Measurements from ENCODE around the gene CD93.

Gene CD93

DNA sequence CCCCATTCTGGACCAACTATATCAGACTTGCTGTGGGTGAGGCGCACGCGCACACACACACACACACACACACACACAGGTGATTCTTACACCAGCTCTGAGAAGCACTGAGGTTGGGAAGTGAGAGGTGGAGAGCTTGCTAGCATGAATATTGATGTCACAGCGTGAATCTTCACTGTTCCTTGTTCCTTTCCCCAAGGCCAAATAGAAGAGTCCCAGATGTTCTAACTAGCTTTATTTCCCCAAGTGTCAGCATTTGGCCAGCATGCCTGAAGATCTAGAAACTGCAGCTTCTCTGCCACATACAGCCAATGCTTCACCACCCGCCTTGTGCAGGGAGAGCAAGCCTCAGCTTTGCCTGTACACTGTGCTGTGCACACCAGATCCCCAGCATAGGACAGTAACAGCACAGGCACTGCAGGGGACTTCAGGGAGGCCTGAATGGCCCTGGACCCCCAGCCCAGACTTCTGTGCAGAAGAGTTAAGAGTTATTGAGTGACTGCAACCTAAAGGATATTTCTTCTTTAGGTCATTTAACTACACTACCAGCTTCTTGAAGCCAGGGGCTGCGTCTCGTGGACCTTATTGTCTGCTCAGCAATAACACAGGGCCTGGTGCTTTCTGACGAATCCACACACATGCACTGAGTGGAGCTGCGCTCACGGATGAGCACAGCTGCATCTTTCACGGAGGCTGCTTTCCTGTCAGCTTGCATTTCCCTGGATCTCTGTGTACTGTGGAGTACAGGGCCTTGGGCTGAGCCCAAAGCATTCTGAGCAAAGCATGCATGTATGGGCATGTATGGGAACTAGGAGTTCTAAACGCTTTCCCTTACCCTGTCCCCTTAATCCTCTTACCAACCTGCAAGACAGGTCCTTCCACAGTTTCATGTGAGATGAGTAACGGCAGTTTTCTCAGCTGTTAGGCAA is 13.9 kb upstream of the CD93 start:
- no peak for DNase-seq (ENCODE audit: low spot score)

- DNase-seq (ENCODE audit: low spot score): no peak
Observed at GRCh38 chr20:23097636-23098580, 11.8 kb upstream of the CD93 start.

- DNase-seq (ENCODE audit: low spot score): no peak
Observed at GRCh38 chr20:23096986-23097520, 10.9 kb upstream of the CD93 start.

- no peak for DNase-seq (ENCODE audit: low spot score)
Observed at GRCh38 chr20:23096097-23096496, 10.0 kb upstream of the CD93 start.

DNA sequence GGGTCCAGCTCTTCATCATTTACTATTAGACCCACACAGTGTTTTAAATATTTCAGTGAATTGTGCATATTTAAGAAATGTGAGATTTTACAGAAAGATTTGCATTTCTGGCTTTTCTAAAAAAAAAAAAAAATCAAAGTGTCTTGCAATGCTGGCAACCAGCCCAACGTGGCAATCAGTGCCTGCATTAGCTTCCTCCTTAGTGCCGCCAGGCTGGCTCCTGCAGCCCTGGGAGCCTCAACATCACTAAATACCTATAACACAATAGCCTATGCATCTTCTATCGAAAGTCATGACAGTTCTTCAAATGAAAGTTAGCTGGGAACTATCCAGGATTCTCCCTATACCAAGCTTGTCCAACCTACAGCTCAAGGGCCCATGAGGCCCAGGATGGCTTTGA is 9.4 kb upstream of the CD93 start:
- no peak for DNase-seq (ENCODE audit: low spot score)

DNA sequence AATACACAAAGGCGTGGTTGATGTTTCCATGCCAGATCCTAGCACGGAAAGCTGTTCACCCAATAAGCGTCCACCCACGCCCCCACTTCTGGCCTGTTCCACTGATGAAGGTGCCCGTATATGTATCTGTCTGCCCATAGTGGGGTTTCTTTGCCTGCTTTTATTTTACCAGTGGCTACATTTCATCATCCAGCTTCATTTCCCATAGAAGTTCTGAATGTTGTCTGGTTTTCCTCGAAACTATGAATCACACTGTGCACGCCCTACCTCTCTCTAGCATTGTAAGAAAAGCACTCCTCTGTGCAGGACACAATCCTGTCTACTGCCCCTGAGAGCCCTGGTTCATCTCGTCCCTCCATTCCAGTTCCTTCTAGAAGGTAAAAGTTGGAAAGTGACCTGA is 8.8 kb upstream of the CD93 start:
- DNase-seq (ENCODE audit: low spot score): no peak

DNA sequence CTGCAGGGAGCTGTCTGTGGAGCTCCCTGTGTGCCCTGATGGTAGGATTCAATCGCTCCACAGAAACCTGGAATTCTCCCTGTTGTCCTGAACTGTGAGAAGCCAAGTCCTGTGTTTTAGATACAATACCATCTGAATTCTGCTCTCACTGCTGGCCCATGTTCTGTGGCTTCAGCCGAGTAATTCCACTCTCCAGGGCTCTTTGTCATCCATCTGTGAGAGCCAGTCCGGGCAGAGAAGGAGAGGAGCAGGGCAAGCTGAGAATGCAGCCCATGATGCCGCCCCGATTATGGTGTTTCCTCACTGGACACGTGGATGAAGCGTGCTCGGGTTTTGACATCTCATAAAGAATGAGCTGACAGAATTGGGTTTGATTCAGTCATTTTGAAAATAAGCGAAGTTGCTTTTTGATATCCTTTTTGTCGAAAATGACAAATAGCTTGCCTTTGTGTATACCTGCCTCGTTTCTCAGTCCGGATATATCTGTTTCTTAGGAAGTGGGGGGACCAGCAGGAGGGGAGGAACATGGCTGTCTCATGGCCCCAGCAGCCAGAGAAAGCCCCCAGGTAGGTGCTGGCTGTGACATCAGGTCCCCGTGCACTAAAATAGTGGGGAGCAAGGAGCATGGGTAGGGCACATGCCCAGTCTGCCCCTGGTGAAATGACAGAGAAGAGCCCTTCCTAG is 8.2 kb upstream of the CD93 start:
- no peak for DNase-seq (ENCODE audit: low spot score)

- no peak for DNase-seq (ENCODE audit: low spot score)
Observed at GRCh38 chr20:23093613-23094012, 7.5 kb upstream of the CD93 start.

GRCh38 chr20:23092861-23093495 is 6.9 kb upstream of the CD93 start:
- DNase-seq (ENCODE audit: low spot score): no peak

DNA sequence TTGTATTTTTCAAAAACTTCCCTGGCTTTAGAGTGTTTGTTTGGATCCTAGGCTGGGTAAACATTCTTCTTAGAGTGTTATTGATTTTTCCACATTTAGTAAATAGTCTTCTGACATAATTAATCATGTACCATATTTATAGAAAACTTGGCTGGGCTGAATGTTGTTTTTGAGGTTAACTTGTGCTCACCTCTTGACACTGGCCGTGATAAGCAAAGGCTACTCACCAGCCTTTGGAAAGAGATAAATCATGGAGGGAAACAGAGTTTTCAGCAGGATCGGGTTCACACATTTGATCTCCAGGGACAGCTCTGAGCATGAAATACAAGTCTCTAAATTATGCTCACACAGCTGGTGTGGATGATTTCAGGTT is 6.2 kb upstream of the CD93 start:
- DNase-seq (ENCODE audit: low spot score): no peak

DNA sequence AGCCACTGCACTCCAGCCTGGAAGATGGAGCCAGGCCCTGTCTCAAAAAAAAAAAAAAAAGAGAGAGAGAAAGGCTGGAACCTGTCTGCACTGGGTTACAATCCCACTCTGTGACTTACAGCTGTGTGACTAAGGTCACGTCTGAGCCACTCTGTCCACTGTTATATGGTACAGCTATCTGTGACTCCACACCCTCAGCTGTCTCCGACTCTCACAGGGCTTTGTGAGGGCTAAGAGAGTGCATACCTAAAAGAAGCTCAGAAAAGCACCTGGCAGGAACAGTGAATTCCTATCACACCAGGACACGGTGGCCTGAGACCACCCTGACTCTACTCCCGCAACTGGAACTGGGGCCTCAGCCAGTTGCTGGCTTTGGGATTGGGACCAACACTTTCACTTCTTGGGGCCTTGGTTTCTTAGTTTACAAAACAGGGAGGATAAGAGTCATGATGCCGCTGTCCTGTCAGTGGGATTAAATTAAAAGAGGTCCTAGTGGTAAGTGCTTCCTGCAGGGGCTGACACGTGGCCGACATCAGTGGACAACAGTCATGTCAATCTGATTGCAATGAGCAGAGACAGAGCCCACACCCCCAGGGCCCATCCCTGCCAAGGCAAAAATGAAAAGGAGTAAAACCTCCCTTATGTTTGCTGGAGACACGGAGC is 5.7 kb upstream of the CD93 start:
- no peak for DNase-seq (ENCODE audit: low spot score)

DNA sequence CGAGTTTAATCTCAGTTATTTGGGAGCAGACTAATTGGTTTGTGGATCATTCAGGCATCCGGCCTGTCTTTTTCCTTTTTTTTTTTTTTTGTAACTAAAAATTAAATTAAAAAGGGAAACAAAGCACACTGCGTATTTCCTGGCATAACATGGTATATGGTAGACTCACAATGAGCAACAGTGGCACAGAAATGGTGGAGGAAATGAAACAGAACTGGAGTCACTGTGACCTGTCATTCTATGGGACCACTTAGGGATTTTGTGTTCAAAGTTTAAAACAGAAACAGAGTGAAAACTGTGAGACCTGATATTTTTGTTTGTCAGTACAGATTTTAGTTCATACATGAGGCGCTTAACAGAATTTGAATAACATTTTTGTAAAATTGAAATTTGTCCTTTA is 4.8 kb upstream of the CD93 start:
- no peak for DNase-seq (ENCODE audit: low spot score)

GRCh38 chr20:23090147-23090546 is 4.0 kb upstream of the CD93 start:
- no peak for DNase-seq (ENCODE audit: low spot score)

GRCh38 chr20:23088866-23089265 is 2.7 kb upstream of the CD93 start:
- no peak for DNase-seq (ENCODE audit: low spot score)

GRCh38 chr20:23087587-23088251 is 1.6 kb upstream of the CD93 start:
- DNase-seq (ENCODE audit: low spot score): no peak

DNA sequence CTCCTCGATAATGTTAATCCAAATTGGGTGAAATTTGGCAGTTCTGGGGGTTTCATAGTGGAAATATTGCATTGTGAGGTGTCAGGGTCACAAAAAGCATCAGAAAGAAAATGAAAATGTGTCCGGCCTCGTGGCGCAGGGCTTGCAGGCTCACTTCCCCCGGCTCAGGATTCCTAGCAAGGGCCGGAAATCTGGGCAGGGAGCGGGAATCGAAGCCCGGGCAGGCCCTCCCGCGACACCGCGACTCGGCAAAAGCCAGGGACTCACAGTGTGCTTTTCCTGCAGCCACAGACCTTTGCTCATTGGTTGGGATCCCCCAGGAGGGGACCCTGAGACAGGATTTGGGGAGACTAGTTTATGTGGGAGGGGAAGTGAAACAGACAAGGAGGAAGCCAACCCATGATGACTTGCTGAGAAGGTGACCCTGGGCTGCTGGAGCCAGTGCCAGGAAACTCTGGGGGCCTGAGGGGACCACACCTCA is 847 bp upstream of the CD93 start:
- no peak for DNase-seq (ENCODE audit: low spot score)

GRCh38 chr20:23085436-23086055 is 578 bp downstream of the CD93 start:
- no peak for DNase-seq (ENCODE audit: low spot score)

DNA sequence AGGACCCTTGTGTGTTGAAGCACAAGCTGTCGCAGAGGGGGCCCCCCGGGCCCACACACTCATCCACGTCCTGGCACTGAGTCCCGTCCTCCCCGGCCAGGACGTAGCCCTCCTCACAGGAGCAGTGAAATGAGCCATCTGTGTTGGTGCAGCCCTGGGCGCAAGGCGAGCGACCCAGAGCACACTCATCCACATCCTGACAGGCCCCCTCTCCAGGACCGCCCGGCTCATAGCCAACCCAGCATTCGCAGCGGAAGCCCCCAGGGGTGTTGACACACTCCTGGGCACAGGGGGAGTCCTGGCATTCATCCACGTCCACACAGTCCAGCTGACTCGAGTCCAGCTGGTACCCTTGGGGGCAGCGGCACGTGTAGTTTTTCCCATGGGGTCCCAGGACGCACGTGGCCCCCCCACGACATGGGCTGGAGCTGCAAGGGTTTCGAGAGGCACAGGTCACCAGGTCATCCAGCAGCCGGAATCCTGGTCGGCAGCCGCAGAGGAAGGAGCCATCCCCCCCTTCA is 1.2 kb downstream of the CD93 start:
- no peak for DNase-seq (ENCODE audit: low spot score)

DNA sequence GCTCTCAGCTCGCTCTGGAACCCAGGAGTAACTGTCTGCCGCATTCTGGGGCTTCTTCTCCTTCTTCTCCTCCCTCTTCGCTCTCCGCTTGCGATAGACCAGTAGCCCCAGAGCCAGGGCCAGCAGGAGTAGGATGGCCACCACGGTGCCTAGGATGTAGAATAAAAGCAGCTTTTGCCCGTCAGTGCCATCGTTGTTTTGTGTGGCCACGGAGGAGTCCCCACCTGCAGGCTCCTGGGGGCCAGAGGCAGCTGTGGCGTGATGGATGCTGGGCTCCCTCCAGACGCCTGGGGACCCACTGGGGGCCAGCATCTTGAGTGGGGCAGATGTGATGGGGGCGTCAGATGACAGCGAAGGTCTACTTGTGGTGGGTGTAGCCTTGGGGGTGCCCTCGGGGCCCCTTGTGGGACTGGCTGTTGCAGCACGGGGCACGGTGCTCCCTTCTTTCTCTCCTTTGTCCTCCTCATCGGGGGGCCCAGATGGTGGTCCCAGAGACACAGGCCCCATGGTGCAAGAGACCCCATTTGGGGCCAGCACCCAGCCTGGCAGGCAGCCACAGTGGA is 1.8 kb downstream of the CD93 start:
- DNase-seq (ENCODE audit: low spot score): no peak
